ENCODE data around the gene CD5L.

CD5L gene

GRCh38 chr1:157829711-157830110, 11.9 kb downstream of the CD5L start:
- H3K4me3 Mint-ChIP-seq, result no peak overlapping the region
- peaks cover 14% of the 10 kb centered on the region for H3K27me3 Mint-ChIP-seq (ENCODE audit: low read depth, poor library complexity)
- no peak for DNase-seq
- H3K36me3 Mint-ChIP-seq (ENCODE audit: low read depth), result no peaks in the 10 kb centered on the region
- TF ChIP-seq, protein P1, sequence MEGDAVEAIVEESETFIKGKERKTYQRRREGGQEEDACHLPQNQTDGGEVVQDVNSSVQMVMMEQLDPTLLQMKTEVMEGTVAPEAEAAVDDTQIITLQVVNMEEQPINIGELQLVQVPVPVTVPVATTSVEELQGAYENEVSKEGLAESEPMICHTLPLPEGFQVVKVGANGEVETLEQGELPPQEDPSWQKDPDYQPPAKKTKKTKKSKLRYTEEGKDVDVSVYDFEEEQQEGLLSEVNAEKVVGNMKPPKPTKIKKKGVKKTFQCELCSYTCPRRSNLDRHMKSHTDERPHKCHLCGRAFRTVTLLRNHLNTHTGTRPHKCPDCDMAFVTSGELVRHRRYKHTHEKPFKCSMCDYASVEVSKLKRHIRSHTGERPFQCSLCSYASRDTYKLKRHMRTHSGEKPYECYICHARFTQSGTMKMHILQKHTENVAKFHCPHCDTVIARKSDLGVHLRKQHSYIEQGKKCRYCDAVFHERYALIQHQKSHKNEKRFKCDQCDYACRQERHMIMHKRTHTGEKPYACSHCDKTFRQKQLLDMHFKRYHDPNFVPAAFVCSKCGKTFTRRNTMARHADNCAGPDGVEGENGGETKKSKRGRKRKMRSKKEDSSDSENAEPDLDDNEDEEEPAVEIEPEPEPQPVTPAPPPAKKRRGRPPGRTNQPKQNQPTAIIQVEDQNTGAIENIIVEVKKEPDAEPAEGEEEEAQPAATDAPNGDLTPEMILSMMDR (IDR thresholded peaks at IDR 0.05), result no peak
- no peaks in the 10 kb centered on the region for H3K4me1 Mint-ChIP-seq
- no peaks in the 10 kb centered on the region for H3K9me3 Mint-ChIP-seq
- H3K27ac Mint-ChIP-seq, result no peak overlapping the region

- H3K4me1 Mint-ChIP-seq, result no peaks in the 10 kb centered on the region
- no peak overlapping the region for H3K27ac Mint-ChIP-seq
- TF ChIP-seq, protein P1 (IDR thresholded peaks at IDR 0.05), result no peak
- no peaks in the 10 kb centered on the region for H3K36me3 Mint-ChIP-seq (ENCODE audit: low read depth)
- H3K4me3 Mint-ChIP-seq, result no peak overlapping the region
- no peak for DNase-seq
- no peaks in the 10 kb centered on the region for H3K9me3 Mint-ChIP-seq
- H3K27me3 Mint-ChIP-seq (ENCODE audit: low read depth, poor library complexity), result peaks cover 14% of the 10 kb centered on the region
These were observed 12.4 kb downstream of the CD5L start for GRCh38 chr1:157829210-157829609.

- DNase-seq, result no peak
- no peak overlapping the region for H3K4me3 Mint-ChIP-seq
- H3K36me3 Mint-ChIP-seq (ENCODE audit: low read depth), result no peaks in the 10 kb centered on the region
- peaks cover 3% of the 10 kb centered on the region for H3K9me3 Mint-ChIP-seq
- H3K27me3 Mint-ChIP-seq (ENCODE audit: low read depth, poor library complexity), result peaks cover 8% of the 10 kb centered on the region
- no peaks in the 10 kb centered on the region for H3K4me1 Mint-ChIP-seq
- H3K27ac Mint-ChIP-seq, result no peak overlapping the region
- TF ChIP-seq, protein P1 (IDR thresholded peaks at IDR 0.05), result no peak
These were observed 21.3 kb downstream of the CD5L start for GRCh38 chr1:157820299-157820698.

DNA sequence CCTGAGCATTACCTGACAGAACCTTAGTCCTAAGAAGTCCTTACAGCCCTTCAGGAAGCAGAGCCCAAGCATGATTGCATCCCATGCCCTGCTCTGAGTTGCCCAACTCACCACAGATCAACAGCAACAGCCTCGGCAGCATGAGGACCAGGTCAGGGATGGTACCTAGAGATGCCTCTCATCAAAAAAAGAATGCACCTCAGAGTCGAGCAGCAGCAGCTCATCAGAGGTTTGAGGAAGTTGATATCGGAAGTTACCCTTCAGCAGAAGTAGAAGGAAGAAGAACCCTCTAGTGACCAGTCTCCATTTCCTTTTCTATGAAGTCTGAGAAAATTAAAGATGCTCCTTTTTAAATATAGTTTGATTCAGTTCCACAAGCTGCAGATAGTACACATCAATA, 21.7 kb downstream of the CD5L start, which contains the start of gene FCRL1:
Gene FCRL1, minus strand, starts transcription at position 225 of the 400 bp plus-strand sequence. Its CDS starts 83 bp downstream, at position 142.
- peaks cover 8% of the 10 kb centered on the region for H3K27me3 Mint-ChIP-seq (ENCODE audit: low read depth, poor library complexity)
- DNase-seq, result no peak
- H3K4me3 Mint-ChIP-seq, result no peak within 1 kb of the TSS
- H3K27ac Mint-ChIP-seq, result no peak within 1 kb of the TSS
- no peaks in the 10 kb centered on the region for H3K4me1 Mint-ChIP-seq
- TF ChIP-seq, protein P1 (IDR thresholded peaks at IDR 0.05), result no peak
- H3K9me3 Mint-ChIP-seq, result peaks cover 4% of the 10 kb centered on the region
- no peaks in the 10 kb centered on the region for H3K36me3 Mint-ChIP-seq (ENCODE audit: low read depth)

GRCh38 chr1:157819215-157819614, 22.4 kb downstream of the CD5L start:
- Mint-ChIP-seq H3K27ac (no peak overlapping the region), H3K27me3 (ENCODE audit: low read depth, poor library complexity) (peaks cover 8% of the 10 kb centered on the region), H3K9me3 (peaks cover 6% of the 10 kb centered on the region), H3K36me3 (ENCODE audit: low read depth) (no peaks in the 10 kb centered on the region), H3K4me3 (no peak overlapping the region), H3K4me1 (no peaks in the 10 kb centered on the region)
- DNase-seq, result no peak
- TF ChIP-seq, protein P1 (IDR thresholded peaks at IDR 0.05), result no peak

DNA sequence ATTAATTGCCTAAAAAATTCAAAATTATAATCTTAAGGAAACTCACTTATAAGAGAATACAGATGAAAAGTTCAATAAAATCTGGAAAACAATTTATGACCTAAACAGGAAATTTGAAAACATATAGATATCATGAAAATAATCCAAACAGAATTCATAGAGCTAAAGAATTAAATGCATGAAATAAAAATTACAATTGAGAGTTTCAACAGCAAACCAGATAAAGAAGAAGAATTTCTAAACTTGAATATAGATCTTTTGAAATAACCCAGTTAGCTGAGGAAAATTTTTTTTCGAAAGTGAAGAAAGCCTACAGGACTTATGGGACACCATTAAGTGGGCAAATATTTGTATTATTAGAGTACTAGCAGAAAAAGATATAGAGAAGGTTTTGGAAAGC, 28.3 kb downstream of the CD5L start:
- Mint-ChIP-seq H3K27me3 (ENCODE audit: low read depth, poor library complexity) (peaks cover 5% of the 10 kb centered on the region), H3K4me3 (no peak overlapping the region), H3K27ac (no peak overlapping the region), H3K36me3 (ENCODE audit: low read depth) (no peaks in the 10 kb centered on the region), H3K9me3 (peaks cover 25% of the 10 kb centered on the region), H3K4me1 (no peaks in the 10 kb centered on the region)
- DNase-seq, result no peak
- TF ChIP-seq, protein P1 (IDR thresholded peaks at IDR 0.05), result no peak

Data from nephron progenitor cell (in vitro differentiated cells).